HepG2 (cell line): ENCODE data around the gene HSPB6. TPM values are rescaled to one million over a fixed set of nuclear protein-coding genes. Genes with fewer than 3 reads are reported as not detected.

Experiments
- FOXA3 ChIP-seq: IDR thresholded peaks from 2 replicates; pipeline ENCODE4 v1.6.1; 2016; ENCODE audit warnings: missing genetic modification reagents, missing compliant biosample characterization
- FOXO4 ChIP-seq: sonication (generic); formaldehyde crosslinking; conservative IDR thresholded peaks from 2 replicates; pipeline ENCODE4 v1.8.1; 2023; ENCODE audit warnings: missing genetic modification reagents
- HMG20A ChIP-seq: IDR thresholded peaks from 2 replicates; pipeline ENCODE4 v1.6.1; 2016; ENCODE audit warnings: borderline replicate concordance
- HMG20B ChIP-seq: conservative IDR thresholded peaks from 2 replicates; pipeline ENCODE4 v1.6.1; 2016; ENCODE audit warnings: missing genetic modification reagents, missing compliant biosample characterization
- HNRNPL ChIP-seq: fragments of 200-400 bp; formaldehyde crosslinking; IDR thresholded peaks from 2 replicates; pipeline ENCODE4 v1.6.1; 2017; ENCODE audit warnings: mild to moderate bottlenecking, low read depth, low read length
- IRX3 ChIP-seq: sonication (generic); formaldehyde crosslinking; IDR thresholded peaks from 2 replicates; pipeline ENCODE4 v1.8.1; 2023; ENCODE audit warnings: mild to moderate bottlenecking, low read depth, missing genetic modification reagents, borderline replicate concordance
- JUNB ChIP-seq: sonication (generic); formaldehyde crosslinking; IDR thresholded peaks from 2 replicates; pipeline ENCODE4 v1.8.0; 2022; ENCODE audit warnings: missing genetic modification reagents, mild to moderate bottlenecking, borderline replicate concordance
- MAFF ChIP-seq: IDR thresholded peaks from 2 replicates; pipeline ENCODE4 v1.6.1; 2011; ENCODE audit warnings: low read depth, low read length, improper control_type of control experiment
- MED1 ChIP-seq: sonication (generic); formaldehyde crosslinking; IDR thresholded peaks from 2 replicates; pipeline ENCODE4 v1.4.0; 2020; ENCODE audit warnings: missing genetic modification reagents
- MEF2D ChIP-seq: sonication (generic); formaldehyde crosslinking; IDR thresholded peaks from 2 replicates; pipeline ENCODE4 v1.5.1; 2020; ENCODE audit warnings: mild to moderate bottlenecking, missing genetic modification reagents
- MEIS2 ChIP-seq: sonication (generic); formaldehyde crosslinking; IDR thresholded peaks from 2 replicates; pipeline ENCODE4 v1.9.0; 2021; ENCODE audit warnings: mild to moderate bottlenecking, missing genetic modification reagents
- PPARG ChIP-seq: conservative IDR thresholded peaks from 2 replicates; pipeline ENCODE4 v1.6.1; 2016; ENCODE audit warnings: missing biosample characterization, missing genetic modification reagents
- RARA ChIP-seq: IDR thresholded peaks from 2 replicates; pipeline ENCODE4 v1.6.1; 2016; ENCODE audit warnings: missing genetic modification reagents, missing compliant biosample characterization
- RELA ChIP-seq: sonication (generic); formaldehyde crosslinking; IDR thresholded peaks from 2 replicates; pipeline ENCODE4 v1.4.0; 2020; ENCODE audit warnings: missing genetic modification reagents
- SAP130 ChIP-seq: IDR thresholded peaks from 2 replicates; pipeline ENCODE4 v1.6.1; 2016; ENCODE audit warnings: low read depth
- SKI ChIP-seq: fragments of 450-650 bp; IDR thresholded peaks from one replicate; pipeline ENCODE4 v1.6.1; 2018; ENCODE audit warnings: mild to moderate bottlenecking; ENCODE audit not compliant: partially characterized antibody
- SOX6 ChIP-seq, 2 experiments: fragments of 450-650 bp in 1 of 2; sonication (generic) in 1 of 2; formaldehyde crosslinking in 1 of 2; IDR thresholded peaks; 2 replicates each; pipeline versions ENCODE4 v1.4.0 to v1.6.1; 2017 to 2020; ENCODE audit warnings: antibody characterized with exemption in 1 of 2, mild to moderate bottlenecking in 1 of 2, missing genetic modification reagents in 1 of 2
- SRSF9 ChIP-seq: fragments of 200-400 bp; formaldehyde crosslinking; IDR thresholded peaks from 2 replicates; pipeline ENCODE4 v1.6.1; 2018; ENCODE audit warnings: borderline replicate concordance, mild to moderate bottlenecking, low read depth, low read length; ENCODE audit not compliant: insufficient read depth, poor library complexity, severe bottlenecking
- SUZ12 ChIP-seq: fragments of 150-350 bp; IDR thresholded peaks from 2 replicates; pipeline ENCODE4 v1.6.1; 2014; ENCODE audit warnings: low read depth, low read length
- TBL1XR1 ChIP-seq: fragments of 150-350 bp; IDR thresholded peaks from 2 replicates; pipeline ENCODE4 v1.6.1; 2014; ENCODE audit warnings: borderline replicate concordance, low read length; ENCODE audit not compliant: partially characterized antibody
- XRCC5 ChIP-seq: fragments of 200-400 bp; formaldehyde crosslinking; optimal IDR thresholded peaks from 2 replicates; pipeline ENCODE3; 2017; ENCODE audit warnings: mild to moderate bottlenecking, low read length
- ZNF136 ChIP-seq: sonication (generic); formaldehyde crosslinking; IDR thresholded peaks from 2 replicates; pipeline ENCODE4 v1.8.1; 2022; ENCODE audit warnings: low read depth, mild to moderate bottlenecking, moderate library complexity, missing genetic modification reagents
- ZNF138 ChIP-seq: sonication (generic); formaldehyde crosslinking; IDR thresholded peaks from 2 replicates; pipeline ENCODE4 v1.5.0; 2020; ENCODE audit warnings: mild to moderate bottlenecking, low read depth, missing genetic modification reagents
- ZNF143 ChIP-seq: sonication (generic); formaldehyde crosslinking; IDR thresholded peaks from 2 replicates; pipeline ENCODE4 v1.4.0; 2020; ENCODE audit warnings: missing genetic modification reagents
- ZNF451 ChIP-seq: sonication (generic); formaldehyde crosslinking; IDR thresholded peaks from 2 replicates; pipeline ENCODE4 v1.5.0; 2020; ENCODE audit warnings: mild to moderate bottlenecking, missing genetic modification reagents
- ZNF556 ChIP-seq: sonication (generic); formaldehyde crosslinking; IDR thresholded peaks from 2 replicates; pipeline ENCODE4 v1.4.0; 2020; ENCODE audit warnings: mild to moderate bottlenecking, missing genetic modification reagents, borderline replicate concordance
- polyA plus RNA-seq, 8 experiments: library from polyadenylated mRNA; depleted of rRNA in 3 of 8; stranded (reverse) in 7 of 8; unstranded in 1 of 8; fragments of >200 nt; fragmentation: Illumina TruSeq in 4 of 8; extraction: Trizol in 4 of 8; gene quantifications; 2 replicates each; pipeline versions ENCODE4 v1.2.1 to v1.2.3, GENCODE V29; 2011 to 2016; ENCODE audit warnings: low read depth in 4 of 8, missing spikeins in 1 of 8, mixed read lengths in 1 of 8; ENCODE audit not compliant: insufficient read depth in 1 of 8
- total RNA-seq, 5 experiments: library from RNA; depleted of rRNA; stranded (reverse); fragments of >200 nt; fragmentation: Illumina TruSeq; extraction: Trizol; gene quantifications; 2 replicates each; pipeline ENCODE4 v1.2.3, GENCODE V29; 2016; ENCODE audit warnings: low read depth in 1 of 5
- TF ChIP-seq, protein P1 (sequence below): sonication (generic); formaldehyde crosslinking; IDR thresholded peaks from 2 replicates; pipeline ENCODE4 v1.4.0; 2020; ENCODE audit warnings: missing genetic modification reagents
- TF ChIP-seq, protein P2 (sequence below): sonication (generic); formaldehyde crosslinking; IDR thresholded peaks from 2 replicates; pipeline ENCODE4 v1.4.0; 2020; ENCODE audit warnings: low read depth, mild to moderate bottlenecking, missing genetic modification reagents

Gene HSPB6
- total and polyA plus RNA-seq, 2 of the 13 experiments (the other 11 are each of a cell fraction or from before 2014, with no cell fraction given) = 0.18 TPM; not detected in 1

DNA sequence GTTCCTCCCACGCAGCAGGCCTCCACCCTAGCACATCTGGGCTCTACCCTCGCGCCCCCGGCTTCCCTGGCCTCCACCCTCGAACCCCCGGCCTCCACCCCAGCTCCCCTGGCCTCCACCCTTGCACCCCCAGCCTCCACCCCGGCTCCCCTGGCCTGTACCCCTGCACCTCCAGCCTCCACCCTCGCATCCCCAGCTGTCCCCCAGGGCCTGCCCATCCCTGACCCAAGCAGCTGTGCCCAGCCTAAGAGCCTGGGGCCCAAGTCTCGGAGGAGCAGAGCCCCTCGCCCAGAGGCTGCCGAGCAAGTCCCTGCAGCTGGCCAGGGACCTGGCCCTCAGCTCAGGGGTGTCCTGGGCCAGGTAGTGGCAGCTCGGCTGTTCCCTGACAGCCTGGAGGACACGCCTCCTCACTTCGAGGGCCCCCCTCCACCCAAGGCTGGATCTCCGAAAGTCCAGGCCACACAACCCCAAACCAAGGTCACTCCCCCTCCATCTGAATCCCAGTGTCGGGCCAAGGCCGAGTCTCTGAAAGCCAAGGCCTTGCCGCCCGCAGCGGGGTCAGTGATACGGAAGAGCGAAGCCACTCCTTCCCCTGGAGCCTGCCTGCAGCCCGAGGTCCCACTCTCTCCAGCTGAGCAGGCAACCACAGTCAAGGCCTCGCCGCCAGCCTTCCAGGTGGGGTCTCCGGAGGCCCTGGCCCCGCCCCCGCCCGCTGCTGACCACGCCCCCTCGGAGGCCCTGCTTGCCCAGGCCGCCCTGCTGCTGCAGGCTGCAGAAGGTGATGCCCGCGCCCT is 10.7 kb upstream of the HSPB6 start (continued):
- 0 out of 2 replicates have a peak, but pooled peaks have one; percentile 13 for TF ChIP-seq PPARG (CRISPR knock-in tag)
- peak; percentile 79 for TF ChIP-seq RARA (CRISPR knock-in tag)
- no peak for TF ChIP-seq MEF2D (CRISPR knock-in tag)
- no peak for TF ChIP-seq HMG20B (CRISPR knock-in tag)
- TF ChIP-seq ZNF451 = no peak
- no peak for TF ChIP-seq SOX6 (IDR thresholded peaks at IDR 0.05)
- TF ChIP-seq SOX6 (CRISPR knock-in tag; IDR thresholded peaks at IDR 0.05) = peak; percentile 47; the same call in 1 of the 2 replicates
- no peak for TF ChIP-seq ZNF556
- TF ChIP-seq JUNB (CRISPR knock-in tag) = no peak
- no peak for TF ChIP-seq IRX3 (CRISPR knock-in tag)
- no peak for TF ChIP-seq ZNF138 (CRISPR knock-in tag)
- TF ChIP-seq TBL1XR1 = no peak
- 0 out of 2 replicates have a peak, but pooled peaks have one; percentile 18 for TF ChIP-seq FOXA3 (CRISPR knock-in tag)
- peak; percentile 20; the same call in 1 of the 2 replicates for TF ChIP-seq MED1
- TF ChIP-seq, protein P1, sequence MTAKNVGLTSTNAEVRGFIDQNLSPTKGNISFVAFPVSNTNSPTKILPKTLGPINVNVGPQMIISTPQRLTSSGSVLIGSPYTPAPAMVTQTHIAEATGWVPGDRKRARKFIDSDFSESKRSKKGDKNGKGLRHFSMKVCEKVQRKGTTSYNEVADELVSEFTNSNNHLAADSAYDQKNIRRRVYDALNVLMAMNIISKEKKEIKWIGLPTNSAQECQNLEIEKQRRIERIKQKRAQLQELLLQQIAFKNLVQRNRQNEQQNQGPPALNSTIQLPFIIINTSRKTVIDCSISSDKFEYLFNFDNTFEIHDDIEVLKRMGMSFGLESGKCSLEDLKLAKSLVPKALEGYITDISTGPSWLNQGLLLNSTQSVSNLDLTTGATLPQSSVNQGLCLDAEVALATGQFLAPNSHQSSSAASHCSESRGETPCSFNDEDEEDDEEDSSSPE = 0 out of 2 replicates have a peak, but pooled peaks have one; percentile 21
- no peak for TF ChIP-seq SRSF9
- no peak for TF ChIP-seq RELA (CRISPR knock-in tag)
- TF ChIP-seq SUZ12 = no peak
- TF ChIP-seq FOXO4 = no peak
- no peak for TF ChIP-seq ZNF136
- peak; percentile 80 for TF ChIP-seq SAP130 (CRISPR knock-in tag)
- TF ChIP-seq ZNF143 (CRISPR knock-in tag) = no peak
- TF ChIP-seq XRCC5 = no peak
- peak; percentile 28; the same call in 1 of the 2 replicates for TF ChIP-seq MEIS2 (CRISPR knock-in tag)
- peak; percentile 61 for TF ChIP-seq SKI
- TF ChIP-seq, protein P2, sequence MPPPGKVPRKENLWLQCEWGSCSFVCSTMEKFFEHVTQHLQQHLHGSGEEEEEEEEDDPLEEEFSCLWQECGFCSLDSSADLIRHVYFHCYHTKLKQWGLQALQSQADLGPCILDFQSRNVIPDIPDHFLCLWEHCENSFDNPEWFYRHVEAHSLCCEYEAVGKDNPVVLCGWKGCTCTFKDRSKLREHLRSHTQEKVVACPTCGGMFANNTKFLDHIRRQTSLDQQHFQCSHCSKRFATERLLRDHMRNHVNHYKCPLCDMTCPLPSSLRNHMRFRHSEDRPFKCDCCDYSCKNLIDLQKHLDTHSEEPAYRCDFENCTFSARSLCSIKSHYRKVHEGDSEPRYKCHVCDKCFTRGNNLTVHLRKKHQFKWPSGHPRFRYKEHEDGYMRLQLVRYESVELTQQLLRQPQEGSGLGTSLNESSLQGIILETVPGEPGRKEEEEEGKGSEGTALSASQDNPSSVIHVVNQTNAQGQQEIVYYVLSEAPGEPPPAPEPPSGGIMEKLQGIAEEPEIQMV (CRISPR knock-in tag) = no peak
- TF ChIP-seq HNRNPL = no peak
- TF ChIP-seq MAFF = no peak
- TF ChIP-seq HMG20A = no peak
